Measurements from ENCODE around the gene NDUFB3. TPM values are rescaled to one million over a fixed set of nuclear protein-coding genes. Genes with fewer than 3 reads are reported as not detected.
"Not testable (repeated sequence)": the region's sequence is repeated elsewhere in the genome, so short reads cannot be mapped to it uniquely, and the experiment has no call there.

Gene NDUFB3
- total RNA-seq, 1 donor from 2014 or later, result 115 TPM

DNA sequence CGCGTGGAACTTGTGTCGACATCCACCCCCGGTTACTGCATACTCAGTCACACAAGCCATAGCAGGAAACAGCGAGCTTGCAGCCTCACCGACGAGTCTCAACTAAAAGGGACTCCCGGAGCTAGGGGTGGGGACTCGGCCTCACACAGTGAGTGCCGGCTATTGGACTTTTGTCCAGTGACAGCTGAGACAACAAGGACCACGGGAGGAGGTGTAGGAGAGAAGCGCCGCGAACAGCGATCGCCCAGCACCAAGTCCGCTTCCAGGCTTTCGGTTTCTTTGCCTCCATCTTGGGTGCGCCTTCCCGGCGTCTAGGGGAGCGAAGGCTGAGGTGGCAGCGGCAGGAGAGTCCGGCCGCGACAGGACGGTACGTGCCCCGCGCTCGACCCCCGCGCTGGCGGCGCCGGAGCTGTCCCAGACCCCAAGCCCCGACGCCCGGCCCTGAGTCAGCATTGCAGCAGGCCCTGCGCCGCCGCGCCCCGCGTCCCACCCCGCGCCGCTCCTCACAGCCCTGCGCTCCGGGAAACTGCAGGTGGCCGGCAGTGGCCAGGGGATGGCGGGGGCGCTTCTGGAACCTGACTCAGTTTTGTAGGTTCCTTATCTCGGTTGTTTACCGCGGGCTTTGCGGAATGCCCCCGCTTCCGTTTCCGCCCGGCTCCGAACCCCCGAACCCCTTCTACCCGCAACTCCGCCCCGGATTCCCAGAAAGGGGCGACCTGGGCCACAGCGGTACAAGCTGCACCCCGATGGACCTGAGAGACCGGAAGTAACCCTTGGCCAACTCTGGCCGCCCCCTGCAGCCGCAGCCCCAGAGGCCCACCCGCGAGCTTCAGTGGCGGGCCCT, 44.5 kb downstream of the NDUFB3 start, which contains the start of gene CFLAR:
Gene CFLAR, plus strand, starts transcription at position 50 of the 844 bp plus-strand sequence. CDS start 13,702 bp downstream, outside the sequence.
- H3K4me3 Mint-ChIP-seq (ENCODE audit: unreplicated experiment), result peak within 1 kb of the TSS; percentile 87
- no peaks in the 10 kb centered on the region for H3K27me3 Mint-ChIP-seq (ENCODE audit: low read depth, unreplicated experiment)
- peaks cover 10% of the 10 kb centered on the region for H3K4me1 Mint-ChIP-seq (ENCODE audit: low read depth, unreplicated experiment)
- no peaks in the 10 kb centered on the region for H4K20me1 ChIP-seq (ENCODE audit: insufficient read depth, low read length)
- no peak for FAIRE-seq
- peaks cover 6% of the 10 kb centered on the region for H3K9me3 Mint-ChIP-seq (ENCODE audit: unreplicated experiment)
- peaks cover 22% of the 10 kb centered on the region for H3K4me1 ChIP-seq (ENCODE audit: insufficient read depth, low read length)
- TF ChIP-seq, protein P1, sequence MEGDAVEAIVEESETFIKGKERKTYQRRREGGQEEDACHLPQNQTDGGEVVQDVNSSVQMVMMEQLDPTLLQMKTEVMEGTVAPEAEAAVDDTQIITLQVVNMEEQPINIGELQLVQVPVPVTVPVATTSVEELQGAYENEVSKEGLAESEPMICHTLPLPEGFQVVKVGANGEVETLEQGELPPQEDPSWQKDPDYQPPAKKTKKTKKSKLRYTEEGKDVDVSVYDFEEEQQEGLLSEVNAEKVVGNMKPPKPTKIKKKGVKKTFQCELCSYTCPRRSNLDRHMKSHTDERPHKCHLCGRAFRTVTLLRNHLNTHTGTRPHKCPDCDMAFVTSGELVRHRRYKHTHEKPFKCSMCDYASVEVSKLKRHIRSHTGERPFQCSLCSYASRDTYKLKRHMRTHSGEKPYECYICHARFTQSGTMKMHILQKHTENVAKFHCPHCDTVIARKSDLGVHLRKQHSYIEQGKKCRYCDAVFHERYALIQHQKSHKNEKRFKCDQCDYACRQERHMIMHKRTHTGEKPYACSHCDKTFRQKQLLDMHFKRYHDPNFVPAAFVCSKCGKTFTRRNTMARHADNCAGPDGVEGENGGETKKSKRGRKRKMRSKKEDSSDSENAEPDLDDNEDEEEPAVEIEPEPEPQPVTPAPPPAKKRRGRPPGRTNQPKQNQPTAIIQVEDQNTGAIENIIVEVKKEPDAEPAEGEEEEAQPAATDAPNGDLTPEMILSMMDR (IDR thresholded peaks at IDR 0.05; ENCODE audit: insufficient read depth, low read depth, low read length), result no peak
- TF ChIP-seq EZH2 (IDR thresholded peaks at IDR 0.05; ENCODE audit: insufficient read depth, low read length), result no peak
- peaks cover 36% of the 10 kb centered on the region for H3K79me2 ChIP-seq (ENCODE audit: insufficient read depth, low read length)
- peak within 1 kb of the TSS; percentile 90 for H3K27ac Mint-ChIP-seq (ENCODE audit: unreplicated experiment)
- H2AFZ ChIP-seq (ENCODE audit: low read depth, low read length), result peak within 1 kb of the TSS; percentile 88
- no peaks in the 10 kb centered on the region for H3K36me3 ChIP-seq (ENCODE audit: insufficient read depth, low read length)
- no peaks in the 10 kb centered on the region for H3K9me3 ChIP-seq (ENCODE audit: insufficient read depth, low read depth, low read length)
- no peaks in the 10 kb centered on the region for H3K27me3 ChIP-seq (ENCODE audit: insufficient read depth, low read length)
- DNase-seq (ENCODE audit: low read depth), result peak; percentile 70
- H3K27ac ChIP-seq (ENCODE audit: low read depth, low read length), result peak within 1 kb of the TSS; percentile 97
- peak within 1 kb of the TSS; percentile 94 for H3K9ac ChIP-seq (ENCODE audit: low read length)
- no peaks in the 10 kb centered on the region for H3K36me3 Mint-ChIP-seq (ENCODE audit: low read depth, unreplicated experiment)
- H3K4me3 ChIP-seq (ENCODE audit: insufficient read depth, low read depth, low read length), result peak within 1 kb of the TSS; percentile 79
- peak within 1 kb of the TSS; percentile 91 for H3K4me2 ChIP-seq (ENCODE audit: low read length)

- Mint-ChIP-seq H3K36me3 (ENCODE audit: low read depth, unreplicated experiment) (no peaks in the 10 kb centered on the region), H3K4me3 (ENCODE audit: unreplicated experiment) (peak overlapping the region; percentile 87), H3K27ac (ENCODE audit: unreplicated experiment) (peak overlapping the region; percentile 85), H3K9me3 (ENCODE audit: unreplicated experiment) (peaks cover 6% of the 10 kb centered on the region), H3K4me1 (ENCODE audit: low read depth, unreplicated experiment) (peaks cover 10% of the 10 kb centered on the region), H3K27me3 (ENCODE audit: low read depth, unreplicated experiment) (no peaks in the 10 kb centered on the region)
- peak overlapping the region; percentile 79 for H3K4me3 ChIP-seq (ENCODE audit: insufficient read depth, low read depth, low read length)
- peak overlapping the region; percentile 88 for H2AFZ ChIP-seq (ENCODE audit: low read depth, low read length)
- no peaks in the 10 kb centered on the region for H3K27me3 ChIP-seq (ENCODE audit: insufficient read depth, low read length)
- H3K27ac ChIP-seq (ENCODE audit: low read depth, low read length), result peak overlapping the region; percentile 97
- DNase-seq (ENCODE audit: low read depth), result peak; percentile 81
- no peaks in the 10 kb centered on the region for H3K36me3 ChIP-seq (ENCODE audit: insufficient read depth, low read length)
- no peak for FAIRE-seq
- H3K9ac ChIP-seq (ENCODE audit: low read length), result peak overlapping the region; percentile 94
- peak overlapping the region; percentile 91 for H3K4me2 ChIP-seq (ENCODE audit: low read length)
- no peak for TF ChIP-seq EZH2 (IDR thresholded peaks at IDR 0.05; ENCODE audit: insufficient read depth, low read length)
- TF ChIP-seq, protein P1 (IDR thresholded peaks at IDR 0.05; ENCODE audit: insufficient read depth, low read depth, low read length), result peak; percentile 35
- H3K79me2 ChIP-seq (ENCODE audit: insufficient read depth, low read length), result peaks cover 44% of the 10 kb centered on the region
- no peaks in the 10 kb centered on the region for H3K9me3 ChIP-seq (ENCODE audit: insufficient read depth, low read depth, low read length)
- peaks cover 22% of the 10 kb centered on the region for H3K4me1 ChIP-seq (ENCODE audit: insufficient read depth, low read length)
- H4K20me1 ChIP-seq (ENCODE audit: insufficient read depth, low read length), result no peaks in the 10 kb centered on the region
These were observed 45.3 kb downstream of the NDUFB3 start for GRCh38 chr2:201116959-201117734.

- not testable (repeated sequence) for H3K27me3 ChIP-seq (ENCODE audit: insufficient read depth, low read length); DNase-seq (ENCODE audit: low read depth); H3K27ac Mint-ChIP-seq (ENCODE audit: unreplicated experiment); H2AFZ ChIP-seq (ENCODE audit: low read depth, low read length); H4K20me1 ChIP-seq (ENCODE audit: insufficient read depth, low read length); H3K9me3 ChIP-seq (ENCODE audit: insufficient read depth, low read depth, low read length); FAIRE-seq; H3K36me3 Mint-ChIP-seq (ENCODE audit: low read depth, unreplicated experiment); H3K9me3 Mint-ChIP-seq (ENCODE audit: unreplicated experiment); H3K27me3 Mint-ChIP-seq (ENCODE audit: low read depth, unreplicated experiment); H3K36me3 ChIP-seq (ENCODE audit: insufficient read depth, low read length)
- H3K4me3 ChIP-seq (ENCODE audit: insufficient read depth, low read depth, low read length), result peak overlapping the region; percentile 79
- peaks cover 50% of the 10 kb centered on the region for H3K79me2 ChIP-seq (ENCODE audit: insufficient read depth, low read length)
- Mint-ChIP-seq H3K4me3 (ENCODE audit: unreplicated experiment) (peak overlapping the region; percentile 87), H3K4me1 (ENCODE audit: low read depth, unreplicated experiment) (peaks cover 10% of the 10 kb centered on the region)
- H3K4me2 ChIP-seq (ENCODE audit: low read length), result peak overlapping the region; percentile 91
- peaks cover 22% of the 10 kb centered on the region for H3K4me1 ChIP-seq (ENCODE audit: insufficient read depth, low read length)
- H3K27ac ChIP-seq (ENCODE audit: low read depth, low read length), result peak overlapping the region; percentile 97
- peak overlapping the region; percentile 94 for H3K9ac ChIP-seq (ENCODE audit: low read length)
These were observed 45.9 kb downstream of the NDUFB3 start for GRCh38 chr2:201117735-201118094.
